MM.1S (cell line): ENCODE measurements around the gene CPT1A.

Source experiments
- DNase-seq: peaks from one replicate; pipeline ENCODE4 v3.0.0-alpha.2; 2015
- H2AFZ ChIP-seq: fragments of 300-600 bp; sonication (generic); 2 replicates; pipeline ENCODE4 v1.6.0; 2016; ENCODE audit warnings: antibody characterized with exemption, low read length
- H3F3A ChIP-seq: fragments of 300-600 bp; sonication (generic); 2 replicates; pipeline ENCODE4 v1.6.1; 2016; ENCODE audit warnings: mild to moderate bottlenecking, antibody characterized with exemption, low read length, moderate library complexity, mixed read lengths; ENCODE audit not compliant: insufficient read depth
- H3K27ac ChIP-seq: fragments of 300-600 bp; sonication (generic); 2 replicates; pipeline ENCODE4 v1.5.1; 2016; ENCODE audit warnings: mild to moderate bottlenecking, low read length
- H3K27me3 ChIP-seq: fragments of 300-600 bp; sonication (generic); replicated peaks from 2 replicates; pipeline ENCODE4 v1.6.0; 2016; ENCODE audit warnings: low read length; ENCODE audit not compliant: insufficient read depth
- H3K36me3 ChIP-seq: fragments of 300-600 bp; sonication (generic); replicated peaks from 2 replicates; pipeline ENCODE4 v1.6.1; 2016; ENCODE audit warnings: mild to moderate bottlenecking, low read length, mixed read lengths; ENCODE audit not compliant: insufficient read depth
- H3K4me1 ChIP-seq: fragments of 300-600 bp; sonication (generic); 2 replicates; pipeline ENCODE4 v1.6.1; 2016; ENCODE audit warnings: low read length, mixed read lengths
- H3K4me2 ChIP-seq: fragments of 300-600 bp; sonication (generic); 2 replicates; pipeline ENCODE4 v1.6.0; 2016; ENCODE audit warnings: low read depth, low read length
- H3K4me3 ChIP-seq: fragments of 300-600 bp; sonication (generic); 2 replicates; pipeline ENCODE4 v1.5.1; 2016; ENCODE audit warnings: low read length, mixed read lengths
- H3K79me2 ChIP-seq: fragments of 300-600 bp; sonication (generic); 2 replicates; pipeline ENCODE4 v1.6.1; 2016; ENCODE audit warnings: mixed run types, low read length, mixed read lengths
- H3K9ac ChIP-seq: fragments of 300-600 bp; sonication (generic); 2 replicates; pipeline ENCODE4 v1.6.1; 2016; ENCODE audit warnings: low read length, mixed read lengths
- H3K9me2 ChIP-seq: fragments of 300-600 bp; sonication (generic); replicated peaks from 2 replicates; pipeline ENCODE4 v1.6.1; 2016; ENCODE audit warnings: mild to moderate bottlenecking, low read length, mixed read lengths; ENCODE audit not compliant: insufficient read depth
- H3K9me3 ChIP-seq: fragments of 300-600 bp; sonication (generic); replicated peaks from 2 replicates; pipeline ENCODE4 v1.6.1; 2016; ENCODE audit warnings: mild to moderate bottlenecking, low read length, mixed read lengths; ENCODE audit not compliant: insufficient read depth
- H4K20me1 ChIP-seq: fragments of 300-600 bp; sonication (generic); 2 replicates; pipeline ENCODE4 v1.6.1; 2016; ENCODE audit warnings: mild to moderate bottlenecking, low read length, moderate library complexity, mixed read lengths; ENCODE audit not compliant: insufficient read depth
- EZH2 ChIP-seq: fragments of 300-600 bp; sonication (generic); optimal IDR thresholded peaks from 2 replicates; pipeline ENCODE3; 2017; ENCODE audit warnings: low read depth, mild to moderate bottlenecking, antibody characterized with exemption, low read length, mixed read lengths
- EZH2phosphoT487 ChIP-seq: fragments of 300-600 bp; sonication (generic); IDR thresholded peaks from 2 replicates; pipeline ENCODE4 v1.6.1; 2018; ENCODE audit warnings: antibody characterized with exemption, low read length
- TF ChIP-seq, protein P1 (sequence below): fragments of 300-600 bp; sonication (generic); IDR thresholded peaks from 2 replicates; pipeline ENCODE4 v1.5.1; 2016; ENCODE audit warnings: antibody characterized with exemption, low read length, mixed read lengths

The CPT1A gene

DNA sequence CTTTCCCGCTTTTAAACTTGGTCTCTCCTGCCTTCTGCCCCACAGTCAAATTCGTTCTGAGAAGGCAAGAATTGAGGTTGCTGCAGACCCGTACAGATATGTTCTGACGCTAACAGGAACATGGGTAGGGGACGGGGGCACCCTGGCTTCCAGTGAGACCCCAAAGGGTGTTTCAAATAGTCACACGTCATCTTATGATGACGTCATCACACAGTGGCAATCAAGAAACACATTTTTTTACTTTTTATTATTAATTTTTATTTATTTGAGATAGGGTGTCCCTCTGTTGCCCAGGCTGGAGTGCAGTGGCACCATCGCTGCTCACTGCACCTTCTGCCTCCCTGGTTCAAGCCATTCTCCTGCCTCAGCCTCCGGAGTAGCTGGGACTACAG, 67.5 kb downstream of the CPT1A start:
- H3K4me1 ChIP-seq: no peaks in the 10 kb centered on the region
- no peaks in the 10 kb centered on the region for H3F3A ChIP-seq
- H4K20me1 ChIP-seq: no peaks in the 10 kb centered on the region
- no peak overlapping the region for H3K4me2 ChIP-seq
- no peak overlapping the region for H3K4me3 ChIP-seq
- H3K9me2 ChIP-seq: no peaks in the 10 kb centered on the region
- TF ChIP-seq EZH2phosphoT487 (no peak), EZH2 (no peak)
- TF ChIP-seq, protein P1, sequence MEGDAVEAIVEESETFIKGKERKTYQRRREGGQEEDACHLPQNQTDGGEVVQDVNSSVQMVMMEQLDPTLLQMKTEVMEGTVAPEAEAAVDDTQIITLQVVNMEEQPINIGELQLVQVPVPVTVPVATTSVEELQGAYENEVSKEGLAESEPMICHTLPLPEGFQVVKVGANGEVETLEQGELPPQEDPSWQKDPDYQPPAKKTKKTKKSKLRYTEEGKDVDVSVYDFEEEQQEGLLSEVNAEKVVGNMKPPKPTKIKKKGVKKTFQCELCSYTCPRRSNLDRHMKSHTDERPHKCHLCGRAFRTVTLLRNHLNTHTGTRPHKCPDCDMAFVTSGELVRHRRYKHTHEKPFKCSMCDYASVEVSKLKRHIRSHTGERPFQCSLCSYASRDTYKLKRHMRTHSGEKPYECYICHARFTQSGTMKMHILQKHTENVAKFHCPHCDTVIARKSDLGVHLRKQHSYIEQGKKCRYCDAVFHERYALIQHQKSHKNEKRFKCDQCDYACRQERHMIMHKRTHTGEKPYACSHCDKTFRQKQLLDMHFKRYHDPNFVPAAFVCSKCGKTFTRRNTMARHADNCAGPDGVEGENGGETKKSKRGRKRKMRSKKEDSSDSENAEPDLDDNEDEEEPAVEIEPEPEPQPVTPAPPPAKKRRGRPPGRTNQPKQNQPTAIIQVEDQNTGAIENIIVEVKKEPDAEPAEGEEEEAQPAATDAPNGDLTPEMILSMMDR: no peak
- H3K9ac ChIP-seq: no peak overlapping the region
- no peaks in the 10 kb centered on the region for H3K79me2 ChIP-seq
- H2AFZ ChIP-seq: no peak overlapping the region
- no peaks in the 10 kb centered on the region for H3K27me3 ChIP-seq
- no peaks in the 10 kb centered on the region for H3K9me3 ChIP-seq
- H3K27ac ChIP-seq: no peak overlapping the region
- H3K36me3 ChIP-seq: no peaks in the 10 kb centered on the region; the same call in 1 of the 2 replicates
- DNase-seq: no peak

DNA sequence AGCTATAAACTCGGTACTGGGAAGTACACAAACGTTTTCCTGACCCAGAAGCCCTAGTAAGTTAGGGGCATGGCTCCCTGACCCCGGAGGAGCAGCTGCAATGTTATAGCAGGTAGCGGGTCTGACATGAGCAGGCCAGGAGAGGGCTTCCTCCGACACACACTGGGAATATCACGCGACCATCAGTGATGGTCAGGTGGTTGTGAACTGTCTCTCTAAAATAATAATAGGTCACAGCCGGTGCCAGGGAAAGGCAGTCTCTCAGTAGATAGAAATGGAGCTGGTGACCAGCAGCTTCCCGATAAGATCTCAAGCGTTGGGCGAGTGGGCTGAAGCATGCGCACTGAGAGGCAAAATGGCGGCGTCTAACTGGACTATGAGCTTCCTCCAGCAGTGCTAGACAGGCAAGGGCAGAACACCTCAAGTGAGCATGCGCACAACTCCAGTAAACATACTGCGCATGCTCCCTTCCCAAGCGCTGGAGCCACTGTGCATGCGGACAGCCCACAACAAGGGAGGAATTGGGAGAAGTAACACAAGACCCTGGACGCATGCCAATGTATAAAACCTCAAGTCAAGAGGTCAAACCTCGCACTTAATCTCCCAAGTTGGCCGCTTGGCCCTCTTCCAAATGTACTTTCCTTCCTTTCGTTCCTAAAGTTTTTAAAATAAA, 68.1 kb downstream of the CPT1A start:
- Histone ChIP-seq H3K9me3 (no peaks in the 10 kb centered on the region), H3K9me2 (no peaks in the 10 kb centered on the region), H3K4me1 (no peaks in the 10 kb centered on the region), H3K79me2 (no peaks in the 10 kb centered on the region), H3K36me3 (no peaks in the 10 kb centered on the region; the same call in 1 of the 2 replicates), H3K27me3 (no peaks in the 10 kb centered on the region), H2AFZ (no peak overlapping the region), H3F3A (no peaks in the 10 kb centered on the region), H3K9ac (no peak overlapping the region), H3K4me2 (no peak overlapping the region), H3K27ac (no peak overlapping the region), H3K4me3 (no peak overlapping the region), H4K20me1 (no peaks in the 10 kb centered on the region)
- TF ChIP-seq EZH2: no peak
- TF ChIP-seq, protein P1: no peak
- no peak for DNase-seq

DNA sequence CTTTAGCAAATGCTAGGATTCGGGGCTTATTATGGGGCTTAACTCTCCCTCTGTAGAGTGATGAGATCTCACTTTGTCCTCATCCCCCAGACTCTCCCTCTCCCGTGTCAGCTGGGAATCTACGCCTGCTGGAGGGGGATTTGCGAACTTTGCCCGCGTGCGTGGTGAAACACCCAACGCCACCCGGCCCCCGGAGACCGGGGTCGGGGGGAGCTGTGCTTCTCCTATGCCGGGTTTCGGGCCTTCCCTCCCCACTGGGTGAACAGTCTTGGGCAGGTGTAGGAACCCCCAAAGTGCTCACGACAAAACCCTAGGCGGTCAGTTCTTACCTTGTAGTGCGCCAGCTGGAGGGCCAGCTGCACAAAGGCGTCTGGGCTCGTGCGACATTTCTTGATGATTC, 68.8 kb downstream of the CPT1A start:
- H3K4me3 ChIP-seq: no peak overlapping the region
- DNase-seq: no peak
- no peak overlapping the region for H3K9ac ChIP-seq
- H3K36me3 ChIP-seq: no peaks in the 10 kb centered on the region; the same call in 1 of the 2 replicates
- H3K4me1 ChIP-seq: no peaks in the 10 kb centered on the region
- no peaks in the 10 kb centered on the region for H3K79me2 ChIP-seq
- TF ChIP-seq EZH2phosphoT487 (no peak), EZH2 (no peak)
- TF ChIP-seq, protein P1: no peak
- H3F3A ChIP-seq: no peaks in the 10 kb centered on the region
- no peak overlapping the region for H3K4me2 ChIP-seq
- no peak overlapping the region for H2AFZ ChIP-seq
- no peak overlapping the region for H3K27ac ChIP-seq
- no peaks in the 10 kb centered on the region for H4K20me1 ChIP-seq
- no peaks in the 10 kb centered on the region for H3K9me3 ChIP-seq
- no peaks in the 10 kb centered on the region for H3K27me3 ChIP-seq
- H3K9me2 ChIP-seq: no peaks in the 10 kb centered on the region
